Trophoblast cell (in vitro differentiated cells and primary cell): Measurements from ENCODE around the gene AUTS2.

Experiments
- DNase-seq, 2 donors: peaks; one replicate each; pipeline ENCODE4 v3.0.0-alpha.2; 2016
- H2AFZ ChIP-seq: 2 replicates; pipeline ENCODE4 v1.6.1; 2013; ENCODE audit warnings: low read length, moderate library complexity, mild to moderate bottlenecking; ENCODE audit not compliant: insufficient read depth, poor library complexity
- H2AK5ac ChIP-seq: 2 replicates; pipeline ENCODE4 v1.6.1; 2013; ENCODE audit warnings: mild to moderate bottlenecking, low read length
- H2BK120ac ChIP-seq: 2 replicates; pipeline ENCODE4 v1.6.1; 2013; ENCODE audit warnings: low read length, mild to moderate bottlenecking, moderate library complexity; ENCODE audit not compliant: insufficient read depth, poor library complexity
- H2BK12ac ChIP-seq: 2 replicates; pipeline ENCODE4 v1.6.1; 2013; ENCODE audit warnings: mild to moderate bottlenecking, low read length, moderate library complexity
- H2BK5ac ChIP-seq: 2 replicates; pipeline ENCODE4 v1.6.1; 2013; ENCODE audit warnings: low read length, low read depth, moderate library complexity, mild to moderate bottlenecking; ENCODE audit not compliant: poor library complexity
- H3K14ac ChIP-seq: 2 replicates; pipeline ENCODE4 v1.6.1; 2013; ENCODE audit warnings: mild to moderate bottlenecking, low read length
- H3K18ac ChIP-seq: 2 replicates; pipeline ENCODE4 v1.6.1; 2013; ENCODE audit warnings: mild to moderate bottlenecking, low read length
- H3K23ac ChIP-seq: 2 replicates; pipeline ENCODE4 v1.6.1; 2013; ENCODE audit warnings: low read length
- H3K27ac ChIP-seq: 2 replicates; pipeline ENCODE4 v1.5.1; 2013; ENCODE audit warnings: low read depth, mild to moderate bottlenecking, inconsistent platforms, low read length, moderate library complexity
- H3K27me3 ChIP-seq: 2 replicates; pipeline ENCODE4 v1.6.1; 2013; ENCODE audit warnings: inconsistent platforms, mild to moderate bottlenecking, low read length, moderate library complexity; ENCODE audit not compliant: insufficient read depth
- H3K36me3 ChIP-seq, 2 experiments: 1 replicate in 1 of 2; 2 replicates in 1 of 2; pipeline ENCODE4 v1.6.1; 2013; ENCODE audit warnings: low read length in 2 of 2, mild to moderate bottlenecking in 2 of 2, moderate library complexity in 1 of 2; ENCODE audit not compliant: insufficient read depth in 2 of 2, control insufficient read depth in 1 of 2
- H3K4ac ChIP-seq: 2 replicates; pipeline ENCODE4 v1.6.1; 2013; ENCODE audit warnings: low read depth, mild to moderate bottlenecking, low read length, moderate library complexity
- H3K4me1 ChIP-seq, 2 experiments: 1 replicate in 1 of 2; 2 replicates in 1 of 2; pipeline ENCODE4 v1.6.1; 2013; ENCODE audit warnings: low read length in 2 of 2, mild to moderate bottlenecking in 2 of 2, moderate library complexity in 1 of 2; ENCODE audit not compliant: insufficient read depth in 2 of 2, control insufficient read depth in 1 of 2
- H3K4me2 ChIP-seq: 2 replicates; pipeline ENCODE4 v1.6.1; 2013; ENCODE audit warnings: inconsistent platforms, mild to moderate bottlenecking, low read length, moderate library complexity
- H3K4me3 ChIP-seq: 2 replicates; pipeline ENCODE4 v1.5.1; 2013; ENCODE audit warnings: mild to moderate bottlenecking, low read depth, low read length, inconsistent platforms
- H3K79me1 ChIP-seq: one replicate; pipeline ENCODE4 v1.6.1; 2013; ENCODE audit warnings: low read length
- H3K79me2 ChIP-seq: 2 replicates; pipeline ENCODE4 v1.6.1; 2013; ENCODE audit warnings: low read length, mild to moderate bottlenecking; ENCODE audit not compliant: control insufficient read depth, insufficient read depth, poor library complexity
- H3K9ac ChIP-seq: 2 replicates; pipeline ENCODE4 v1.6.1; 2013; ENCODE audit warnings: mild to moderate bottlenecking, low read length
- H3K9me3 ChIP-seq: 2 replicates; pipeline ENCODE4 v1.6.1; 2013; ENCODE audit warnings: low read depth, mild to moderate bottlenecking, control low read depth, inconsistent platforms, low read length; ENCODE audit not compliant: insufficient read depth
- H4K12ac ChIP-seq: 2 replicates; pipeline ENCODE4 v1.6.1; 2013; ENCODE audit warnings: low read depth, mild to moderate bottlenecking, low read length, moderate library complexity
- H4K8ac ChIP-seq: 2 replicates; pipeline ENCODE4 v1.6.1; 2013; ENCODE audit warnings: low read depth, mild to moderate bottlenecking, low read length, moderate library complexity
- H4K91ac ChIP-seq: one replicate; pipeline ENCODE4 v1.6.1; 2013; ENCODE audit warnings: low read depth, mild to moderate bottlenecking, low read length, moderate library complexity
- WGBS: extraction: QIAGEN DNeasy Blood & Tissue Kit; methylation state at CpG from one replicate; pipeline ENCODE4 v1.1.7; 2013; ENCODE audit warnings: missing lambda C conversion rate; ENCODE audit not compliant: insufficient read length, insufficient coverage; ENCODE audit errors: extremely low coverage; 5-methylcytosine and 5-hydroxymethylcytosine counted together

The AUTS2 gene

GRCh38 chr7:70405241-70405640, 807.0 kb downstream of the AUTS2 start:
- Histone ChIP-seq H3K14ac (no peak overlapping the region), H3K23ac (no peak overlapping the region), H2BK5ac (no peak overlapping the region), H3K79me1 (peaks cover 2% of the 10 kb centered on the region), H3K79me2 (no peaks in the 10 kb centered on the region), H3K18ac (no peak overlapping the region), H3K27me3 (no peaks in the 10 kb centered on the region), H4K8ac (no peak overlapping the region), H3K36me3 (no peaks in the 10 kb centered on the region), H2BK120ac (no peak overlapping the region), H3K4me3 (no peak overlapping the region), H3K4me2 (no peak overlapping the region), H2BK12ac (no peak overlapping the region), H3K9me3 (no peaks in the 10 kb centered on the region), H4K12ac (no peak overlapping the region), H3K9ac (no peak overlapping the region), H3K27ac (no peak overlapping the region), H2AFZ (no peak overlapping the region), H3K4me1 (peaks cover 0 to 2% of the 10 kb centered on the region in 2 experiments), H3K4ac (no peak overlapping the region), H4K91ac (no peak overlapping the region), H2AK5ac (no peak overlapping the region)
- no peak for DNase-seq
- no CpG with 5 or more reads among the region's 5 CpGs for WGBS

GRCh38 chr7:70406186-70406949, 808.1 kb downstream of the AUTS2 start:
- H3K36me3 ChIP-seq, result no peaks in the 10 kb centered on the region
- no peak overlapping the region for H3K27ac ChIP-seq
- H3K79me2 ChIP-seq, result no peaks in the 10 kb centered on the region
- no CpG with 5 or more reads among the region's 12 CpGs for WGBS
- H3K9ac ChIP-seq, result no peak overlapping the region
- H4K91ac ChIP-seq, result no peak overlapping the region
- H4K8ac ChIP-seq, result no peak overlapping the region
- H3K9me3 ChIP-seq, result no peaks in the 10 kb centered on the region
- H3K4me2 ChIP-seq, result no peak overlapping the region
- no peak overlapping the region for H2BK12ac ChIP-seq
- no peak overlapping the region for H2BK120ac ChIP-seq
- no peak overlapping the region for H3K4ac ChIP-seq
- no peak for DNase-seq
- no peak overlapping the region for H2AFZ ChIP-seq
- H3K14ac ChIP-seq, result no peak overlapping the region
- H3K4me1 ChIP-seq, result peaks cover 0 to 2% of the 10 kb centered on the region in 2 experiments
- no peak overlapping the region for H3K4me3 ChIP-seq
- no peak overlapping the region for H3K18ac ChIP-seq
- no peak overlapping the region for H2BK5ac ChIP-seq
- no peak overlapping the region for H4K12ac ChIP-seq
- no peaks in the 10 kb centered on the region for H3K27me3 ChIP-seq
- H3K23ac ChIP-seq, result no peak overlapping the region
- H3K79me1 ChIP-seq, result peaks cover 2% of the 10 kb centered on the region
- no peak overlapping the region for H2AK5ac ChIP-seq

- Histone ChIP-seq H3K9ac (no peak overlapping the region), H4K12ac (no peak overlapping the region), H3K27ac (no peak overlapping the region), H3K4me3 (no peak overlapping the region), H3K36me3 (no peaks in the 10 kb centered on the region), H2BK12ac (no peak overlapping the region), H3K79me1 (peaks cover 2% of the 10 kb centered on the region), H2AFZ (no peak overlapping the region), H3K9me3 (no peaks in the 10 kb centered on the region), H3K23ac (no peak overlapping the region), H3K27me3 (no peaks in the 10 kb centered on the region), H2BK5ac (no peak overlapping the region), H3K4me1 (peaks cover 0 to 2% of the 10 kb centered on the region in 2 experiments), H4K8ac (no peak overlapping the region), H3K79me2 (no peaks in the 10 kb centered on the region), H3K14ac (no peak overlapping the region), H2BK120ac (no peak overlapping the region), H4K91ac (no peak overlapping the region), H3K18ac (no peak overlapping the region), H3K4ac (no peak overlapping the region), H3K4me2 (no peak overlapping the region), H2AK5ac (no peak overlapping the region)
- no peak for DNase-seq
- WGBS, result no CpG with 5 or more reads among the region's 4 CpGs
These were observed 808.6 kb downstream of the AUTS2 start for GRCh38 chr7:70406950-70407209.

GRCh38 chr7:70408477-70408876, 810.2 kb downstream of the AUTS2 start:
- H3K4me1 ChIP-seq, result peaks cover 0 to 2% of the 10 kb centered on the region in 2 experiments

More at GRCh38 chr7:70408477-70408876, 810.2 kb downstream of the AUTS2 start:
- no peak overlapping the region for H3K4me3 ChIP-seq
- H3K4ac ChIP-seq, result no peak overlapping the region
- no peak overlapping the region for H2BK120ac ChIP-seq
- H3K36me3 ChIP-seq, result no peaks in the 10 kb centered on the region
- H2BK12ac ChIP-seq, result no peak overlapping the region
- H3K27ac ChIP-seq, result no peak overlapping the region
- H3K23ac ChIP-seq, result no peak overlapping the region
- no peak overlapping the region for H4K8ac ChIP-seq
- no CpG with 5 or more reads among the region's 2 CpGs for WGBS
- H3K9ac ChIP-seq, result no peak overlapping the region
- H4K12ac ChIP-seq, result no peak overlapping the region
- H3K27me3 ChIP-seq, result no peaks in the 10 kb centered on the region
- H2BK5ac ChIP-seq, result no peak overlapping the region
- DNase-seq, result no peak
- H3K79me2 ChIP-seq, result no peaks in the 10 kb centered on the region
- H3K4me2 ChIP-seq, result no peak overlapping the region
- no peak overlapping the region for H2AK5ac ChIP-seq
- H3K9me3 ChIP-seq, result no peaks in the 10 kb centered on the region
- peaks cover 2% of the 10 kb centered on the region for H3K79me1 ChIP-seq
- no peak overlapping the region for H4K91ac ChIP-seq
- no peak overlapping the region for H3K18ac ChIP-seq
- no peak overlapping the region for H3K14ac ChIP-seq
- H2AFZ ChIP-seq, result no peak overlapping the region
